HG03558 (cell line): ENCODE measurements around the gene MYO7A.

Experiments used
- ATAC-seq: cut with Tn5 transposase; IDR thresholded peaks from one replicate; pipeline ENCODE4 v1.9.1; 2021; ENCODE audit warnings: moderate number of reproducible peaks; ENCODE audit not compliant: unreplicated experiment; ENCODE audit errors: extremely low read depth

Gene MYO7A

GRCh38 chr11:77110836-77111235 lies 17.2 kb upstream of the MYO7A start:
- ATAC-seq, result no peak

DNA sequence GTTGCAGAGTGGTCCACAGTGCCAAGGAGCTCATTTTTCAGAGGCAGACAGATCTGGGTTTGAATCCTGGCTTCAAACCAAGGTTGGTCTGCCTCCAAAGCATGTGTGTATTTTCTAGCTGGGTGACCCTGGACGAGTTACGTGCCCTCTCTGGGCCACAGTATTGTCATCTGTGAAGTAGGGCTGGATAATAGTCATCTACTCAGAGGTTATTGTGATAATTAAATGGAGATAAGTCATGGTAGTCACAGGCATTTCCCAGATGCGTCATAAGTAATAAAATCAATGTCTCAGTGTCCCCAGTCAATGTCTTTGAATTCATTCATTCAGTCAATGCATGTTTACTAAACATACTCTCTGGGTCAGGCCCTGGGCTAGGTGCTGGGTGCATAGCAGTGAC lies 16.8 kb upstream of the MYO7A start:
- no peak for ATAC-seq

DNA sequence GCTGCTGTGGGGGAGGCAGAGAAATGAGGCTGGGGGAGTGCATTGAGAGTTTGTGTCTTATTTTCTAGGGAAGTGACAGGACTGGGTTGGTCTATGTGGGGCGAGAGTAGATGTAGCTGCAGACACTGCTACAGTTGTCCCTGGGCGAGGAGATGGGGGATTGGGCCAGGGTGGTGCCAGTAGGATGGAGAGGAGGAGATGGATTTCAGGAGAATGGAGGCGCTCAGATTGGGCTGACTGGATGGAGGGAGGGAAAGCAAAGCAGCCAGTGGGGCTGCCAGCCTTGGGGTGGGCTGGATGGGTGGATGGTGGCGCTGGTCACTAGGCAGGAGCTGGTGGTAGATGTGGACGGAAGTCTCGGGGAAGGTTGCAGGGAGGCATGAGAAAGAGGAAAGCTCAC lies 16.1 kb upstream of the MYO7A start:
- no peak for ATAC-seq

DNA sequence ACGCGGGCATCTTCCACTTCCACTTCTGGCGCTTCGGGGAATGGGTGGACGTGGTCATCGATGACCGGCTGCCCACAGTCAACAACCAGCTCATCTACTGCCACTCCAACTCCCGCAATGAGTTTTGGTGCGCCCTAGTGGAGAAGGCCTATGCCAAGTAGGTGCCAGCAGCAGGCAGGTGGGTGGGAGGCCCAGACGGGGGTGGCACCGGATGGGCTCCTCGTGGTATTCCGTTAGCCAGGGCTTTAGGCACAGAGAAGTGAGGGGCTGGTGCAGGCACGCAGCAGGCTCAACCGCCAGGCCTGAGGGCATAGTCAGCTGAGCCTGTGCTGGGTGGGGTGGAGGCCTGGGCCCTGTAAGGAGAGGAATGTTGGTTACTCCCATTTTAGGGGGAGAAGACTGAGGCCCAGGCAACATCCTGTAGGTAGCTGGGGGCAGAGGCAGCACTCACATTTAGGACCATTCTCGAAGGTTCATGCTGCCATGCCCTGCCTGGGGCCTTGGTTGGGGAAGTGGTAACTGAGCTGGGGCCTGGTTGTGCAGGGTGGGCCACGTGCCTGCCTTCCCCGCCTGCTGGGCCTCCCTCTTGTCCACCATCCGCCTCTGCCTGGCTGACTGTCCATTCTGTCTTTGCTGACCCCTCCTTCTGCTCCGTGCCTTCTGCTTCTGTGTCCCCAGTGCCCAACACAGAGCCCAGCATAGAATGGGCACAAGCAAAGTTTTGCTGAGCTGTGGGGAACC lies 15.2 kb upstream of the MYO7A start:
- ATAC-seq, result no peak

GRCh38 chr11:77113382-77114088 lies 14.5 kb upstream of the MYO7A start:
- no peak for ATAC-seq

DNA sequence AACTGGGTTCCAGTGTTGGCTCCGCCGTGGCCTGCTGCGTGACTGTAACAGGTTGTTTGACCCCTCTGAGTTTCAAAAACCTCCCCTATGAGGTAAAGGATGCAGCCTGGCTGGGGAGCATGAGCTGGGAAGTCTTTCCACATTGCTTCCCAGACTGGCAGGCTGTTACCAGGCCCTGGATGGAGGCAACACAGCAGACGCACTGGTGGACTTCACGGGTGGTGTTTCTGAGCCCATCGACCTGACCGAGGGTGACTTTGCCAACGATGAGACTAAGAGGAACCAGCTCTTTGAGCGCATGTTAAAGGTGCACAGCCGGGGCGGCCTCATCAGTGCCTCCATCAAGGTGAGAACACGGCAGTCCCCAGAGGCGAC lies 14.0 kb upstream of the MYO7A start:
- no peak for ATAC-seq

GRCh38 chr11:77115181-77115611 lies 12.8 kb upstream of the MYO7A start:
- no peak for ATAC-seq

- no peak for ATAC-seq
Observed at GRCh38 chr11:77115956-77116355, 12.1 kb upstream of the MYO7A start.

GRCh38 chr11:77117492-77117891 lies 10.6 kb upstream of the MYO7A start:
- ATAC-seq, result no peak

GRCh38 chr11:77118086-77118485 lies 10.0 kb upstream of the MYO7A start:
- ATAC-seq, result no peak

GRCh38 chr11:77118971-77119370 lies 9.1 kb upstream of the MYO7A start:
- no peak for ATAC-seq

DNA sequence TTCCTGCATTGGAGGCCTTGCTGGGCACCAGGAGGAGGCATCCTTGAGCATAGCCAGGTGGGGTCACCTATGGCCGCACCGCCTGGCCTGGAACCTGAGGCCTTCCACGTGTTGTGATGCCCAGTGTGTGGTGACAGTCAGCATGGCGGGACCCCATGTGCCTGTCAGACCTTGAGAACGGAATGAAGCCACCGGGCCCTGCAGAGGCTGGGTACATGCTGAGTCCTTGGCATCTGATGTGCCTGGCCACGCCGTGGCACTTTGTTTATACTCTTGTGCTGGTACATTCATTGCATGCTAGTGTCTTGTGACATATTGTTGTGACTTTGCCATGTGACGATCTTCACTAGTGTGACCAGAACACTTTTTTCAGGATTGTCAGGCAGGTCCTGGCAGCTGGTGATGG lies 8.5 kb upstream of the MYO7A start:
- ATAC-seq, result no peak

DNA sequence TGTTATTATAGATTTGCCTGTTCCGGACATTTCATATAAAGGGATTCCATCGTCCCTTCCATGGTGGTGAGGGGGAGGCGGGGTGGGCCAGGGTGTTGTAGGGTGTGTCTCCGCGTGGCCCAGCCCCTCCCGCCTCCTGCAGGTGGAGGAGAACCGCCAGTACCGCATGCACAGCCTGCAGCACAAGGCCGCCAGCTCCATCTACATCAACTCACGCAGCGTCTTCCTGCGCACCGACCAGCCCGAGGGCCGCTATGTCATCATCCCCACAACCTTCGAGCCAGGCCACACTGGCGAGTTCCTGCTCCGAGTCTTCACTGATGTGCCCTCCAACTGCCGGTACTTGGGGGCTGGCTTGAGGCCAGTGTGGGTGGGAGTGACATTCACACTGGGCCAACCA lies 7.5 kb upstream of the MYO7A start:
- ATAC-seq, result no peak

DNA sequence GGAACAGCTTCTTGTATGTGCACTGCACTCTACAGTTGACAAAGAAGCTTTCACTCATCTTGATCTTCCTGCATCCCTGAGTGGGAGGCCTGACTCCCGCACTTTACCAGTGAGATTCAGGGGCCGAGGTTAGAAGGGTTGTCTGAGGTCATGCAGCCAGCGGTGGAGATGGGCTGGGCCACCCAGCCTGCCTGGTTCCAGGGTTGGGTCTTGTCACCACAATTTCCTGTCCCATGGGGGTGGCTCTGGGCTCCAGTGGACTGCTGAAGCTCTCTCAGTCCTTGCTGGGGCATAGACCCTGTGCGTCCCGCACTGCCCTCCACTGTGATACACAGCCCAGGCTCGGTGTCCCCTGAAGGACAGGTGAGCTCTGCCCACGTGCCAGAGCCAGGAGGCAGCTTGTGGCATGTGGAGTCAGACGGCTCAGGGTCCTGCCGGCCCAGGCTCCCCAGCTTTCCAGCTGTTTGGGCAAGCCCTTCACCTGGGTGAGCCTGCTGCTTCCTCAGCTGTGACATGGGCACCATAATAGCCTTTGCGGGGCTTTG lies 6.9 kb upstream of the MYO7A start:
- ATAC-seq, result no peak

GRCh38 chr11:77121876-77122575 lies 6.0 kb upstream of the MYO7A start:
- ATAC-seq, result no peak

- no peak for ATAC-seq
Observed at GRCh38 chr11:77122576-77123212, 5.4 kb upstream of the MYO7A start.

- no peak for ATAC-seq
Observed at GRCh38 chr11:77123591-77123990, 4.5 kb upstream of the MYO7A start.

GRCh38 chr11:77124041-77124440 lies 4.0 kb upstream of the MYO7A start:
- no peak for ATAC-seq

GRCh38 chr11:77124488-77124887 lies 3.6 kb upstream of the MYO7A start:
- ATAC-seq, result no peak

DNA sequence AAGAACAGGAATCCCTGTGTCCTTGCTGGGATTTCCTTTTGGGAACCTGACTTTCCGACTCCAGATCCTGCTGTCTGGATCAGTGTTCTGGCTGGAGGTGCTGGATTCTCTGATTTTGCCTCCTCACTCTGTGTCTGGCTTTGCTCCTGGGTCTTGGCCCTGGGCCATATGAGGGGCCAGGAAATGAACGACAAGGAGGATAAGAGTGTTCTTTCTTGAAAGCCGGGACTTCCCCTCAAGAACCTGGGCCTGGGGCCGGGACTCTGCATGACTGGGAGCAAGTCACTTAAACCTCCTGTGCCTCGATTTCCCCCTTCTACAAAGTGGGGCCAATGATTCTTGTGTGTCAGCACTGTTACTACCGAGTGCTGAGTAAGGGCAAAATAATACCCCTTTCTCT lies 2.9 kb upstream of the MYO7A start:
- no peak for ATAC-seq

- ATAC-seq, result no peak
Observed at GRCh38 chr11:77125695-77126094, 2.4 kb upstream of the MYO7A start.
